ENCODE results near the gene KLHL26. TPM values are rescaled to one million over a fixed set of nuclear protein-coding genes. Genes with fewer than 3 reads are reported as not detected.
A peak's percentile ranks its signal among the peaks of the same experiment; 100 is the strongest.

KLHL26 gene, protein sequence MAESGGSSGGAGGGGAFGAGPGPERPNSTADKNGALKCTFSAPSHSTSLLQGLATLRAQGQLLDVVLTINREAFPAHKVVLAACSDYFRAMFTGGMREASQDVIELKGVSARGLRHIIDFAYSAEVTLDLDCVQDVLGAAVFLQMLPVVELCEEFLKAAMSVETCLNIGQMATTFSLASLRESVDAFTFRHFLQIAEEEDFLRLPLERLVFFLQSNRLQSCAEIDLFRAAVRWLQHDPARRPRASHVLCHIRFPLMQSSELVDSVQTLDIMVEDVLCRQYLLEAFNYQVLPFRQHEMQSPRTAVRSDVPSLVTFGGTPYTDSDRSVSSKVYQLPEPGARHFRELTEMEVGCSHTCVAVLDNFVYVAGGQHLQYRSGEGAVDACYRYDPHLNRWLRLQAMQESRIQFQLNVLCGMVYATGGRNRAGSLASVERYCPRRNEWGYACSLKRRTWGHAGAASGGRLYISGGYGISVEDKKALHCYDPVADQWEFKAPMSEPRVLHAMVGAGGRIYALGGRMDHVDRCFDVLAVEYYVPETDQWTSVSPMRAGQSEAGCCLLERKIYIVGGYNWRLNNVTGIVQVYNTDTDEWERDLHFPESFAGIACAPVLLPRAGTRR
- 8.4 and 12.7 TPM in 2 replicates for total RNA-seq (2014; rRNA removed)
- percentile 53 among the genes with signal in this experiment for Bru-seq, nascent RNA
- BruChase-seq, experiment 1, labeled RNA remaining after a 6-hour chase, result percentile 53 among the genes with signal in this experiment
- BruChase-seq, experiment 2, labeled RNA remaining after a 2-hour chase, result percentile 58 among the genes with signal in this experiment
- long read RNA-seq, full-length matches to known transcripts, result 15 of 27 reads
- long read RNA-seq, partial matches to known transcripts, result 0 of 27 reads
- long read RNA-seq, other reads (novel, unspliced or antisense), result 12 of 27 reads

- peak within 1 kb of the TSS; percentile 84 for H3K9ac ChIP-seq (ENCODE audit: low read length)
- H3K27ac ChIP-seq (ENCODE audit: low read length), result no peak within 1 kb of the TSS
- intact Hi-C loops (cut with micrococcal nuclease), result loop anchor here (5.0 kb wide), 1 partner anchor 115 kb away; the partner anchor contains the start of gene ELL
- H3K9me2 ChIP-seq (replicated peaks; ENCODE audit: low read length), result no peaks in the 10 kb centered on the region
- no peaks in the 10 kb centered on the region for H3K36me3 ChIP-seq (ENCODE audit: low read depth, low read length)
- no peak for TF ChIP-seq EZH2 (IDR thresholded peaks at IDR 0.05; ENCODE audit: low read length, unreplicated experiment)
- TF ChIP-seq EZH2phosphoT487 (IDR thresholded peaks at IDR 0.05; ENCODE audit: borderline replicate concordance, low read length), result no peak
- TF ChIP-seq, protein P1, sequence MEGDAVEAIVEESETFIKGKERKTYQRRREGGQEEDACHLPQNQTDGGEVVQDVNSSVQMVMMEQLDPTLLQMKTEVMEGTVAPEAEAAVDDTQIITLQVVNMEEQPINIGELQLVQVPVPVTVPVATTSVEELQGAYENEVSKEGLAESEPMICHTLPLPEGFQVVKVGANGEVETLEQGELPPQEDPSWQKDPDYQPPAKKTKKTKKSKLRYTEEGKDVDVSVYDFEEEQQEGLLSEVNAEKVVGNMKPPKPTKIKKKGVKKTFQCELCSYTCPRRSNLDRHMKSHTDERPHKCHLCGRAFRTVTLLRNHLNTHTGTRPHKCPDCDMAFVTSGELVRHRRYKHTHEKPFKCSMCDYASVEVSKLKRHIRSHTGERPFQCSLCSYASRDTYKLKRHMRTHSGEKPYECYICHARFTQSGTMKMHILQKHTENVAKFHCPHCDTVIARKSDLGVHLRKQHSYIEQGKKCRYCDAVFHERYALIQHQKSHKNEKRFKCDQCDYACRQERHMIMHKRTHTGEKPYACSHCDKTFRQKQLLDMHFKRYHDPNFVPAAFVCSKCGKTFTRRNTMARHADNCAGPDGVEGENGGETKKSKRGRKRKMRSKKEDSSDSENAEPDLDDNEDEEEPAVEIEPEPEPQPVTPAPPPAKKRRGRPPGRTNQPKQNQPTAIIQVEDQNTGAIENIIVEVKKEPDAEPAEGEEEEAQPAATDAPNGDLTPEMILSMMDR (conservative IDR thresholded peaks at IDR 0.05; ENCODE audit: low read depth, low read length), result no peak
- BruUV-seq (replicated peaks), result no TSS peak
- no peaks in the 10 kb centered on the region for H3K9me3 ChIP-seq (ENCODE audit: low read length)
- peak within 1 kb of the TSS; percentile 99 for H3K4me2 ChIP-seq (ENCODE audit: low read length)
- H3K4me1 ChIP-seq (ENCODE audit: insufficient read depth, low read length), result peaks cover 12% of the 10 kb centered on the region
- H3K79me2 ChIP-seq (ENCODE audit: low read length), result peaks cover 40% of the 10 kb centered on the region
- CTCF ChIA-PET, result no interaction called here
- H3K4me3 ChIP-seq (ENCODE audit: low read length), result peak within 1 kb of the TSS; percentile 79
- 0 out of 2 replicates have a peak, but pooled peaks cover 3% of the 10 kb centered on the region for H4K20me1 ChIP-seq (ENCODE audit: low read length)
- no peaks in the 10 kb centered on the region for H3F3A ChIP-seq (ENCODE audit: low read length, unreplicated experiment)
- DNase-seq (no peak), ATAC-seq (no peak)
- POLR2A ChIA-PET (ENCODE audit: unreplicated experiment), result no interaction called here
- H2AFZ ChIP-seq (ENCODE audit: low read length), result peak within 1 kb of the TSS; percentile 81
- no peaks in the 10 kb centered on the region for H3K27me3 ChIP-seq (ENCODE audit: low read length)
Measured at GRCh38 chr19:18636969-18637629, at the start of gene KLHL26. Gene KLHL26 (plus strand): TSS chr19:18637028. CDS start chr19:18637055, 27 bp downstream.

GRCh38 chr19:18587561-18587960 lies 49.3 kb upstream of the KLHL26 start:
- intact Hi-C loops (cut with micrococcal nuclease), result no loop called here

More at GRCh38 chr19:18587561-18587960, 49.3 kb upstream of the KLHL26 start:
- Histone ChIP-seq H4K20me1 (ENCODE audit: low read length) (no peaks in the 10 kb centered on the region), H3K79me2 (ENCODE audit: low read length) (peaks cover 13% of the 10 kb centered on the region), H3K4me3 (ENCODE audit: low read length) (no peak overlapping the region), H3K27ac (ENCODE audit: low read length) (no peak overlapping the region), H3K9me3 (ENCODE audit: low read length) (no peaks in the 10 kb centered on the region), H3K9me2 (replicated peaks; ENCODE audit: low read length) (no peaks in the 10 kb centered on the region), H3F3A (ENCODE audit: low read length, unreplicated experiment) (no peaks in the 10 kb centered on the region), H3K4me1 (ENCODE audit: insufficient read depth, low read length) (peaks cover 18% of the 10 kb centered on the region), H3K4me2 (ENCODE audit: low read length) (no peak overlapping the region), H2AFZ (ENCODE audit: low read length) (no peak overlapping the region), H3K36me3 (ENCODE audit: low read depth, low read length) (no peaks in the 10 kb centered on the region), H3K27me3 (ENCODE audit: low read length) (no peaks in the 10 kb centered on the region), H3K9ac (ENCODE audit: low read length) (no peak overlapping the region)
- POLR2A ChIA-PET (ENCODE audit: unreplicated experiment), result no interaction called here
- TF ChIP-seq, protein P1 (conservative IDR thresholded peaks at IDR 0.05; ENCODE audit: low read depth, low read length), result no peak
- TF ChIP-seq EZH2 (IDR thresholded peaks at IDR 0.05; ENCODE audit: low read length, unreplicated experiment) (no peak), EZH2phosphoT487 (IDR thresholded peaks at IDR 0.05; ENCODE audit: borderline replicate concordance, low read length) (no peak)
- DNase-seq (no peak), ATAC-seq (no peak)
- CTCF ChIA-PET, result no interaction called here
- no TSS peak for BruUV-seq (replicated peaks)
